HG02759 (cell line): ENCODE data around the gene DNAJC12.
"Not testable (repeated sequence)": the region's sequence is repeated elsewhere in the genome, so short reads cannot be mapped to it uniquely, and the experiment has no call there.

Source experiments
- ATAC-seq: cut with Tn5 transposase; IDR thresholded peaks from one replicate; pipeline ENCODE4 v1.9.1; 2021; ENCODE audit warnings: mild to moderate bottlenecking, moderate library complexity; ENCODE audit not compliant: unreplicated experiment

Gene DNAJC12

DNA sequence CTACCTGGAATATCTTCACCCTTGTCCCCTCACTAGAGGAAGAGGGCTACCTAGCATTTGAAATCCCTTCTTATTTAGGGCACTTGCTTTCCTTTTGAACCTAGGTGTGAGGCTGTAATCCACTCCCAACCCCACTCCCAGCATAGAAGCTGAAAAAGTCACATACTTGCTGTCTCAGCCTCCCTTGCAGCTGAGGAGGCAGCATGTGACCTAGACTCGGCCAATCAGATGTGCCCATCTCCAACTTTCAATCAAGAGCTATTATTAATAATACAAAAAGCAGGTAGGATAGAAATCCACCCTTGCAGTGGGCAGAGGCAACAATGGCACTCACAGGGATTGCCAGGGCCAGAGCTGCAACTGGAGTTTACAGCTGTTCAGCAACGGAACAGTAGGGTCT, 70.7 kb downstream of the DNAJC12 start:
- no peak for ATAC-seq

GRCh38 chr10:67764012-67764822, 73.8 kb downstream of the DNAJC12 start:
- peak; percentile 82 for ATAC-seq

GRCh38 chr10:67763499-67764011, 74.4 kb downstream of the DNAJC12 start:
- peak; percentile 33 for ATAC-seq

- ATAC-seq = not testable (repeated sequence)
These were observed 75.4 kb downstream of the DNAJC12 start for GRCh38 chr10:67762567-67762966.

DNA sequence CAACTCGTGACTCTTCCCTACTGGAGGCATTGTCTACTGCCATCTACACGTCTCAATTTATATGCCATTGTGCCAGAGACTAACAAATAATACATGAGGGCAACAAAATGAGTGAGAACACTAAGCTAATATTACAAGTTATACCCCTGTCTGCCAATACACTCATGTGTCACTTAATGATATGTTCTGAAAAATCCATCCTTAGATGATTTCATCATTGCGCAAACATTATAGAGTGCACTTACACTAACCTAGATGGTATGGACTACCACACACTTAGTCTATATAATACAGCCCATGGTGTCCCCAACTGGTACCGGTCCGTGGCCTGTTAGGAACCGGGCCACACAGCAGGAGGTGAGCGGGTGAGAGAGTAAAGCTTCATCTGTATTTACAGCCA, 77.7 kb downstream of the DNAJC12 start:
- ATAC-seq = no peak
